GM19463 (cell line): Measurements from ENCODE around the gene SCARB1.
A peak's percentile ranks its signal among the peaks of the same experiment; 100 is the strongest.
"Not testable (repeated sequence)": the region's sequence is repeated elsewhere in the genome, so short reads cannot be mapped to it uniquely, and the experiment has no call there.

Experiments
- ATAC-seq: cut with Tn5 transposase; IDR thresholded peaks from one replicate; pipeline ENCODE4 v1.9.1; 2021; ENCODE audit warnings: mild to moderate bottlenecking, moderate library complexity; ENCODE audit not compliant: unreplicated experiment

SCARB1 gene

GRCh38 chr12:124863416-124864325 is at the start of gene SCARB1:
TSS of gene SCARB1 (minus strand) at chr12:124863864. CDS start at chr12:124863720, 144 bp downstream.
- peak; percentile 76 for ATAC-seq

- not testable (repeated sequence) for ATAC-seq
Observed at GRCh38 chr12:124912529-124913287, 49.0 kb upstream of the SCARB1 start.

- ATAC-seq, result not testable (repeated sequence)
Observed at GRCh38 chr12:124911521-124911920, 47.9 kb upstream of the SCARB1 start.

- ATAC-seq, result no peak
Observed at GRCh38 chr12:124910561-124911478, 47.2 kb upstream of the SCARB1 start.

GRCh38 chr12:124909831-124910560 is 46.3 kb upstream of the SCARB1 start:
- no peak for ATAC-seq

- peak; percentile 58 for ATAC-seq
Observed at GRCh38 chr12:124906606-124907261, 43.1 kb upstream of the SCARB1 start.

GRCh38 chr12:124904306-124905098 is 40.8 kb upstream of the SCARB1 start:
- ATAC-seq, result peak; percentile 29

GRCh38 chr12:124902916-124903315 is 39.3 kb upstream of the SCARB1 start:
- ATAC-seq, result peak; percentile 36

GRCh38 chr12:124901003-124901402 is 37.3 kb upstream of the SCARB1 start:
- ATAC-seq, result no peak

GRCh38 chr12:124900345-124900795 is 36.7 kb upstream of the SCARB1 start:
- ATAC-seq, result not testable (repeated sequence)

GRCh38 chr12:124898923-124899294 is 35.2 kb upstream of the SCARB1 start:
- no peak for ATAC-seq

- ATAC-seq, result peak; percentile 49
Observed at GRCh38 chr12:124898200-124898922, 34.7 kb upstream of the SCARB1 start.

- no peak for ATAC-seq
Observed at GRCh38 chr12:124896461-124896860, 32.8 kb upstream of the SCARB1 start.

GRCh38 chr12:124893792-124894516 is 30.3 kb upstream of the SCARB1 start:
- peak; percentile 42 for ATAC-seq

- no peak for ATAC-seq
Observed at GRCh38 chr12:124888260-124888659, 24.6 kb upstream of the SCARB1 start.

- ATAC-seq, result not testable (repeated sequence)
Observed at GRCh38 chr12:124887766-124888165, 24.1 kb upstream of the SCARB1 start.
